ENCODE results near the gene CLEC18C.

DNA sequence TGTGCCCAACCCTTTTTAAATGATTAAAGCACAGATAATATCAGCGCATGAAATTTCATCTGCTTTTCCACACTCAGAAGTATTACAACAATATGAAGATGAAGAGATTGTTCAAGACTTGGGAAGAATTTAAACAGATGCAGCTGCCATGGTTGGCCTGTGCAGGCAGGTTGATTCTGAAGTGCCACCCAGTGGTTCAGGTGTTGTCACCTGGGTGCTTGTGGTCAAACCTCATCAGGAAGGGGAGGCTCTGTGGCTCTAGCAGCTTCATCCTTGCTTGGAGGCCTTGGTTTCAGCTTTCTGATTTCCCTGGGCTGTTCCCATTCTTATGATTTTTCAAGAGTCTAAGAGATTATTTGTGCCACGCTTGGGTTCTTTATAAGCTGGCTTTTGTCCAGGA lies 22.2 kb upstream of the CLEC18C start:
- TF ChIP-seq GATA3 (IDR thresholded peaks at IDR 0.05; ENCODE audit: low read depth, low read length) (no peak), GATA2 (IDR thresholded peaks at IDR 0.05; ENCODE audit: low read depth, low read length) (no peak)
